ENCODE measurements around the gene RPS15A.

DNA sequence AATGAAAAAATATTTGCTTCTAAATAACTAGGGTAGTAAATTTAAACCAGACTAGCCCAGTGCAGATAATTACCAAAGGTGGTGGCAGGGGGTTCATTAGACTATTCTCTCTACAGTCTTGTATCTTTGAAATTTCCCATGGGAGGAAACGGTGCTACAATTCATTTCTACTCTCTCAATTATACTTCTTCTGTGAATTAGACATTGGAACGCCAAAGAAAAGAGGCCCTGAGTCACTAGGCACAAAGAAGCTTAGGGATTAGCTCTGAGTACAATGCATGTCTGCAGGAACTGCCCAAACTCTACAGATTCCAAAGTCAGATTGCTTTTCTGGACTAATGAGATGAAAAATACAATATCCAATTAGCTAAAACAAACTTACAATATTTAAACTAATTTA is 41.9 kb upstream of the RPS15A start:
- TF ChIP-seq CTCF (IDR thresholded peaks at IDR 0.05): no peak
- no peak for TF ChIP-seq POLR2AphosphoS5 (IDR thresholded peaks at IDR 0.05; ENCODE audit: insufficient read depth in 1 of 2, low read depth in 1 of 2)

Measured in vagina (tissue), 2 donors.